DND-41 (cell line): ENCODE data around the gene EBPL.

Experiments used
- ATAC-seq: fragments of 200-7000 bp; cut with Tn5 transposase; 3 replicates; pipeline ENCODE4 v1.9.1; 2021; ENCODE audit warnings: low read depth; ENCODE audit not compliant: insufficient read depth
- DNase-seq: peaks from one replicate; pipeline ENCODE4 v3.0.0-alpha.2; 2020
- H2AFZ ChIP-seq: 2 replicates; pipeline ENCODE4 v1.6.0; 2012; ENCODE audit warnings: low read depth, low read length
- H3K27ac ChIP-seq: 2 replicates; pipeline ENCODE4 v1.5.1; 2012; ENCODE audit warnings: low read length, inconsistent platforms
- H3K27me3 ChIP-seq: fragments of 200-600 bp; sonication (generic); 2 replicates; pipeline ENCODE4 v1.6.0; 2012; ENCODE audit warnings: low read length, mild to moderate bottlenecking, inconsistent platforms; ENCODE audit not compliant: insufficient read depth, poor library complexity
- H3K36me3 ChIP-seq: 2 replicates; pipeline ENCODE4 v1.5.1; 2012; ENCODE audit warnings: low read length, inconsistent platforms; ENCODE audit not compliant: insufficient read depth
- H3K4me1 ChIP-seq: 2 replicates; pipeline ENCODE4 v1.5.1; 2012; ENCODE audit warnings: mild to moderate bottlenecking, low read length; ENCODE audit not compliant: insufficient read depth
- H3K4me2 ChIP-seq: 2 replicates; pipeline ENCODE4 v1.6.0; 2012; ENCODE audit warnings: mild to moderate bottlenecking, moderate library complexity, low read length, inconsistent platforms; ENCODE audit not compliant: insufficient read depth
- H3K4me3 ChIP-seq, 2 experiments: fragments of 200-600 bp in 1 of 2; shearing (Covaris generic) in 1 of 2; 2 replicates each; pipeline ENCODE4 v1.5.1; 2012 to 2016; ENCODE audit warnings: inconsistent platforms in 2 of 2, low read length in 2 of 2, mild to moderate bottlenecking in 2 of 2, low read depth in 1 of 2, moderate library complexity in 1 of 2
- H3K79me2 ChIP-seq: 2 replicates; pipeline ENCODE4 v1.6.0; 2012; ENCODE audit warnings: low read length, inconsistent platforms; ENCODE audit not compliant: insufficient read depth
- H3K9ac ChIP-seq: 2 replicates; pipeline ENCODE4 v1.6.0; 2012; ENCODE audit warnings: low read depth, mild to moderate bottlenecking, inconsistent platforms, low read length, moderate library complexity
- H3K9me3 ChIP-seq: 2 replicates; pipeline ENCODE4 v1.5.1; 2012; ENCODE audit warnings: low read length, moderate library complexity, mild to moderate bottlenecking, inconsistent platforms; ENCODE audit not compliant: insufficient read depth, severe bottlenecking
- H4K20me1 ChIP-seq: 2 replicates; pipeline ENCODE4 v1.6.0; 2012; ENCODE audit warnings: low read length; ENCODE audit not compliant: insufficient read depth
- CTCF ChIP-seq: IDR thresholded peaks from 2 replicates; pipeline ENCODE4 v1.5.1; 2012; ENCODE audit warnings: borderline replicate concordance, low read length, moderate library complexity, mild to moderate bottlenecking; ENCODE audit not compliant: poor library complexity, severe bottlenecking; ENCODE audit errors: extremely low read depth
- EZH2 ChIP-seq: IDR thresholded peaks from 3 replicates; pipeline ENCODE4 v1.6.1; 2012; ENCODE audit warnings: borderline replicate concordance, low read depth, mild to moderate bottlenecking, moderate library complexity, low read length, inconsistent platforms; ENCODE audit not compliant: severe bottlenecking

The EBPL gene

GRCh38 chr13:49733181-49733951, 42.1 kb upstream of the EBPL start:
- H3K36me3 ChIP-seq, result peaks cover 46% of the 10 kb centered on the region
- no peaks in the 10 kb centered on the region; the same call in 1 of the 2 replicates for H4K20me1 ChIP-seq
- H3K79me2 ChIP-seq, result peaks cover 7% of the 10 kb centered on the region; the same call in 1 of the 2 replicates
- no peaks in the 10 kb centered on the region for H3K9me3 ChIP-seq
- no peak overlapping the region for H2AFZ ChIP-seq
- no peaks in the 10 kb centered on the region for H3K4me1 ChIP-seq
- no peak overlapping the region for H3K27ac ChIP-seq
- H3K9ac ChIP-seq, result no peak overlapping the region
- no peak for TF ChIP-seq EZH2
- no peak for TF ChIP-seq CTCF
- no peak overlapping the region for H3K4me2 ChIP-seq
- ATAC-seq (no peak), DNase-seq (no peak)
- no peaks in the 10 kb centered on the region for H3K27me3 ChIP-seq
- no peak overlapping the region for H3K4me3 ChIP-seq

- no peaks in the 10 kb centered on the region for H3K9me3 ChIP-seq
- no peak overlapping the region for H3K9ac ChIP-seq
- H3K4me2 ChIP-seq, result no peak overlapping the region
- ATAC-seq (no peak), DNase-seq (no peak)
- no peak overlapping the region for H3K27ac ChIP-seq
- H3K79me2 ChIP-seq, result 0 out of 2 replicates have a peak, but pooled peaks cover 2% of the 10 kb centered on the region
- no peak overlapping the region for H2AFZ ChIP-seq
- no peaks in the 10 kb centered on the region; the same call in 1 of the 2 replicates for H4K20me1 ChIP-seq
- H3K4me3 ChIP-seq, result no peak overlapping the region
- no peaks in the 10 kb centered on the region for H3K27me3 ChIP-seq
- peaks cover 47% of the 10 kb centered on the region for H3K36me3 ChIP-seq
- H3K4me1 ChIP-seq, result no peaks in the 10 kb centered on the region
- TF ChIP-seq EZH2, result no peak
- TF ChIP-seq CTCF, result no peak
These were observed 40.5 kb upstream of the EBPL start for GRCh38 chr13:49731766-49732165.

GRCh38 chr13:49716615-49717014, 25.3 kb upstream of the EBPL start:
- TF ChIP-seq EZH2 (no peak), CTCF (no peak)
- Histone ChIP-seq H3K4me1 (no peaks in the 10 kb centered on the region), H3K4me3 (no peak overlapping the region), H3K9me3 (peaks cover 17% of the 10 kb centered on the region), H4K20me1 (no peaks in the 10 kb centered on the region), H3K4me2 (no peak overlapping the region), H3K9ac (no peak overlapping the region), H3K27ac (no peak overlapping the region), H3K79me2 (peaks cover 2% of the 10 kb centered on the region; the same call in 1 of the 2 replicates), H3K36me3 (peaks cover 75% of the 10 kb centered on the region), H2AFZ (no peak overlapping the region), H3K27me3 (no peaks in the 10 kb centered on the region)
- no peak for DNase-seq
- ATAC-seq, result no peak
